Chondrocyte (in vitro differentiated cells): ENCODE data around the gene CHODL. TPM values are rescaled to one million over a fixed set of nuclear protein-coding genes. Genes with fewer than 3 reads are reported as not detected.

ENCODE experiments used
- DNase-seq: peaks from one replicate; pipeline ENCODE4 v3.0.0; 2021; ENCODE audit warnings: mixed read lengths, low spot score
- H3K27ac Mint-ChIP-seq: one replicate; pipeline ENCODE4 v1.8.0; 2021; ENCODE audit warnings: mild to moderate bottlenecking, moderate library complexity, mixed read lengths; ENCODE audit not compliant: unreplicated experiment
- H3K27me3 Mint-ChIP-seq: 2 replicates; pipeline ENCODE4 v1.8.0; 2021; ENCODE audit warnings: low read depth, mixed read lengths
- H3K36me3 Mint-ChIP-seq: 2 replicates; pipeline ENCODE4 v1.8.0; 2021; ENCODE audit warnings: low read depth, mixed read lengths
- H3K4me1 Mint-ChIP-seq: 2 replicates; pipeline ENCODE4 v1.8.0; 2021; ENCODE audit warnings: low read depth, mild to moderate bottlenecking, mixed read lengths
- H3K4me3 Mint-ChIP-seq: one replicate; pipeline ENCODE4 v1.8.0; 2021; ENCODE audit warnings: mild to moderate bottlenecking, moderate library complexity, mixed read lengths; ENCODE audit not compliant: unreplicated experiment
- H3K9me3 Mint-ChIP-seq: 2 replicates; pipeline ENCODE4 v1.8.0; 2021; ENCODE audit warnings: low read depth, mixed read lengths
- total RNA-seq: library from RNA; stranded (reverse); gene quantifications from 3 replicates; pipeline ENCODE4 v1.2.1, GENCODE V29; 2021
- TF ChIP-seq, protein P1 (sequence below): fragments of 200-600 bp; sonication (generic); IDR thresholded peaks from 2 replicates; pipeline ENCODE4 v1.5.0; 2021; ENCODE audit warnings: antibody characterized with exemption, mild to moderate bottlenecking, moderate library complexity

CHODL gene
- total RNA-seq, 1 donor from 2014 or later, result 0.22 TPM

DNA sequence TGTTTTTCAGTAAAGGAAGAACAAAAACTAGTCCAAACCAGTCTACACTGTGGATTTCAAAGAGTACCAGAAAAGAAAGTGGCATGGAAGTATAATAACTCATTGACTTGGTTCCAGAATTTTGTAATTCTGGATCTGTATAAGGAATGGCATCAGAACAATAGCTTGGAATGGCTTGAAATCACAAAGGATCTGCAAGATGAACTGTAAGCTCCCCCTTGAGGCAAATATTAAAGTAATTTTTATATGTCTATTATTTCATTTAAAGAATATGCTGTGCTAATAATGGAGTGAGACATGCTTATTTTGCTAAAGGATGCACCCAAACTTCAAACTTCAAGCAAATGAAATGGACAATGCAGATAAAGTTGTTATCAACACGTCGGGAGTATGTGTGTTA lies 21.3 kb downstream of the CHODL start:
- Mint-ChIP-seq H3K36me3 (no peaks in the 10 kb centered on the region), H3K9me3 (peaks cover 5% of the 10 kb centered on the region), H3K27ac (no peak overlapping the region), H3K4me3 (no peak overlapping the region), H3K27me3 (peaks cover 8% of the 10 kb centered on the region), H3K4me1 (no peaks in the 10 kb centered on the region)
- TF ChIP-seq, protein P1, sequence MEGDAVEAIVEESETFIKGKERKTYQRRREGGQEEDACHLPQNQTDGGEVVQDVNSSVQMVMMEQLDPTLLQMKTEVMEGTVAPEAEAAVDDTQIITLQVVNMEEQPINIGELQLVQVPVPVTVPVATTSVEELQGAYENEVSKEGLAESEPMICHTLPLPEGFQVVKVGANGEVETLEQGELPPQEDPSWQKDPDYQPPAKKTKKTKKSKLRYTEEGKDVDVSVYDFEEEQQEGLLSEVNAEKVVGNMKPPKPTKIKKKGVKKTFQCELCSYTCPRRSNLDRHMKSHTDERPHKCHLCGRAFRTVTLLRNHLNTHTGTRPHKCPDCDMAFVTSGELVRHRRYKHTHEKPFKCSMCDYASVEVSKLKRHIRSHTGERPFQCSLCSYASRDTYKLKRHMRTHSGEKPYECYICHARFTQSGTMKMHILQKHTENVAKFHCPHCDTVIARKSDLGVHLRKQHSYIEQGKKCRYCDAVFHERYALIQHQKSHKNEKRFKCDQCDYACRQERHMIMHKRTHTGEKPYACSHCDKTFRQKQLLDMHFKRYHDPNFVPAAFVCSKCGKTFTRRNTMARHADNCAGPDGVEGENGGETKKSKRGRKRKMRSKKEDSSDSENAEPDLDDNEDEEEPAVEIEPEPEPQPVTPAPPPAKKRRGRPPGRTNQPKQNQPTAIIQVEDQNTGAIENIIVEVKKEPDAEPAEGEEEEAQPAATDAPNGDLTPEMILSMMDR, result peak; percentile 51
- DNase-seq, result no peak

DNA sequence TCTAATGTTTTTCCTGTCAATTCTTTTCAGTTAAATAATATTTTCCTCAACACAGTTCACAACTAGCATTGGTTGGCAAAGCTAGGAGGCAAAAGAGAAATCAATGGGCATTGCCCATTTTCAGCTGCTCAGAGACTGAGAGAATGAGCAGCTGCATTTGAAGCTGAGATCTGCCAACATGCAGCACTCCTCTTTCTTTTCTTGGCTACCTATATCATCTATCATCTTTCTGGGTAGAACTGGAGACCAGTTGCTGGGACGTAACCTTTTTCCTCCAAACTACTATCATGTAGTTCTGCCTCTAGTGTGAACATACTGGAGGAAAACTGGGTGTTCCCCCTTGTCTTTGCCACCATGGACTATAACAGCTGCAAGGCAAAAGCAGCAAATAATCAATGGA lies 22.9 kb downstream of the CHODL start:
- H3K27ac Mint-ChIP-seq, result no peak overlapping the region
- TF ChIP-seq, protein P1, result no peak
- H3K9me3 Mint-ChIP-seq, result peaks cover 5% of the 10 kb centered on the region
- H3K4me3 Mint-ChIP-seq, result no peak overlapping the region
- H3K36me3 Mint-ChIP-seq, result no peaks in the 10 kb centered on the region
- no peaks in the 10 kb centered on the region for H3K4me1 Mint-ChIP-seq
- no peak for DNase-seq
- H3K27me3 Mint-ChIP-seq, result peaks cover 8% of the 10 kb centered on the region

DNA sequence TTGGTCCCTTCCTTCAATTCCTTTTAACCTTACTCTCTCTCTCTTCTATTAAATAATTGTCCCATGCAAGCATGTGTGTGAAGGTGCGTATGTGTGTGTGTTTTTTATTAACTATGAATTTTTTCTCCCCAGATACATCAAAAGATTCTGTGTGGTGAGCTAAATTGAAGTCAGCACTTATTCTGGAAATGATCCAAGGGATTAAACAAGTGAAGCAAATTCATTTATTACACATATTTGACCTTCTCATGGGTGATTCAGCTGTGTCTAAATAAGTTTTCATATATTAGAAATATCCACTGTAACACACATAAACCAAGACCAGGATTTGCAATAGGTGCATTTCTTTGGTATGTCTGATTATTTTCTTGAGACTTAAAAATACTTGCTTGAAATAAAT lies 24.3 kb downstream of the CHODL start:
- TF ChIP-seq, protein P1, result no peak
- Mint-ChIP-seq H3K9me3 (peaks cover 5% of the 10 kb centered on the region), H3K36me3 (no peaks in the 10 kb centered on the region), H3K27me3 (peaks cover 5% of the 10 kb centered on the region), H3K4me3 (no peak overlapping the region), H3K4me1 (no peaks in the 10 kb centered on the region), H3K27ac (no peak overlapping the region)
- DNase-seq, result no peak

DNA sequence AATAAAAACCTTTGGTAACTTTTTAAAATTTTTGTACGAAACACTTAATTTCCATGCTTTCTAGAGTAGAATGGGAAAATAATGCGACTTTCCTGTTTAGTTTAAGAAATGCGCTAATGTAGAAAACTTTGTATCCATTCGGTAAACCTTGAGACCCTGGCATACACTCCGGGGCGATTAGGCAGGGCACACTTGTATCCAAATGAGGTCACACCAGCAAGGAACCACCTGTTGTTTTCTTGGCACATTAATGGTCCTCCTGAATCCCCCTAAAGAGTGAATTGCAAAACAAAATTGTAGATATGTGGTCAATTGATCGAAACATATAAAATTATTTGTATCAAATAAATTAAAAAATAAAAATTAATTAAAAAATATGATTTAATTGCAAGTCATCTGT lies 25.2 kb downstream of the CHODL start:
- TF ChIP-seq, protein P1, result no peak
- Mint-ChIP-seq H3K4me3 (no peak overlapping the region), H3K27me3 (peaks cover 4% of the 10 kb centered on the region), H3K27ac (no peak overlapping the region), H3K36me3 (no peaks in the 10 kb centered on the region), H3K4me1 (no peaks in the 10 kb centered on the region), H3K9me3 (peaks cover 5% of the 10 kb centered on the region)
- no peak for DNase-seq

DNA sequence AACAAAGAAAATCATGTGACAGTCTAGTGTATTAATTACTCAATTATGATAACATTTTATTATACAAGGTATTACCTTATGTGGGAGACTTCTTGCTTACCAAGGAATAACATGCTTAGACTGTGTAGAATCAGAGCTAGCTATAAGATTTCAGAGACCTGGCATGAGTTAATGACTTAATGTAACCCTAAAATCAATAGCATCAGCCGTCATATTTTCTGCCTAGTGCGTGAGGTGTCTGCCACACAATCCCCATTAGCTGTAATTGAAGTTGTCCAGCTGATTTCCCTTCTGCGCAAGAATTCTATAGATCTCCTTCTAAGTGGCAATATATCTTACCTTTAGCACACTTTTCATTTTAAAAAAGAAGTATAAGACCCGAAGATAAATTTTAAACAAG lies 28.8 kb downstream of the CHODL start:
- no peak overlapping the region for H3K27ac Mint-ChIP-seq
- no peaks in the 10 kb centered on the region for H3K27me3 Mint-ChIP-seq
- no peaks in the 10 kb centered on the region for H3K4me1 Mint-ChIP-seq
- peaks cover 1% of the 10 kb centered on the region for H3K9me3 Mint-ChIP-seq
- TF ChIP-seq, protein P1, result no peak
- H3K36me3 Mint-ChIP-seq, result no peaks in the 10 kb centered on the region
- no peak for DNase-seq
- H3K4me3 Mint-ChIP-seq, result no peak overlapping the region
